IMR-90 (cell line): ENCODE data around the gene FGGY. TPM values are rescaled to one million over a fixed set of nuclear protein-coding genes. Genes with fewer than 3 reads are reported as not detected.

Experiments used
- ATAC-seq: fragments of 200-7000 bp; cut with Tn5 transposase; 2 replicates; pipeline ENCODE4 v1.9.1; 2020; ENCODE audit warnings: low read depth, mild to moderate bottlenecking, moderate library complexity
- BruUV-seq: library from RNA; stranded (reverse); fragments of 400-500 nt; replicated peaks from 2 replicates; lab custom pipeline; 2021; lab: Mats Ljungman, UMichigan
- CTCF ChIA-PET: fragments of 300-600 bp; formaldehyde crosslinking; extraction: SDS; loops from one replicate; lab custom pipeline; 2021; ENCODE audit warnings: antibody characterized with exemption; lab: Yijun Ruan, JAX
- POLR2A ChIA-PET: fragments of 300-600 bp; sonication (Branson Sonifier 250); formaldehyde crosslinking; loops from one replicate; lab custom pipeline; 2022; ENCODE audit warnings: antibody characterized with exemption; ENCODE audit not compliant: unreplicated experiment; lab: Charles Lee
- DNase-seq: peaks from one replicate; pipeline ENCODE4 v3.0.0; 2013
- H2AFZ ChIP-seq: replicated peaks from 2 replicates; pipeline ENCODE3; 2013; ENCODE audit warnings: low read length, mild to moderate bottlenecking; ENCODE audit not compliant: poor library complexity
- H2AK5ac ChIP-seq: 2 replicates; pipeline ENCODE4 v1.6.1; 2013; ENCODE audit warnings: low read depth, low read length, inconsistent platforms
- H2AK9ac ChIP-seq: replicated peaks from 2 replicates; pipeline ENCODE3; 2013; ENCODE audit warnings: mild to moderate bottlenecking, low read depth, low read length, moderate library complexity; ENCODE audit not compliant: poor library complexity
- H2BK120ac ChIP-seq: 2 replicates; pipeline ENCODE4 v1.6.1; 2013; ENCODE audit warnings: low read depth, low read length, inconsistent platforms
- H2BK15ac ChIP-seq: 3 replicates; pipeline ENCODE4 v1.6.1; 2013; ENCODE audit warnings: low read depth, low read length, inconsistent platforms
- H2BK20ac ChIP-seq: 2 replicates; pipeline ENCODE4 v1.6.1; 2013; ENCODE audit warnings: low read depth, mild to moderate bottlenecking, inconsistent platforms, low read length, moderate library complexity
- H2BK5ac ChIP-seq: 2 replicates; pipeline ENCODE4 v1.6.1; 2013; ENCODE audit warnings: mild to moderate bottlenecking, low read depth, low read length, inconsistent platforms; ENCODE audit not compliant: poor library complexity, severe bottlenecking
- H3K14ac ChIP-seq: replicated peaks from 2 replicates; pipeline ENCODE4 v1.6.1; 2013; ENCODE audit warnings: low read depth, low read length, inconsistent platforms
- H3K18ac ChIP-seq: 2 replicates; pipeline ENCODE4 v1.6.1; 2013; ENCODE audit warnings: low read depth, low read length, control low read depth
- H3K23ac ChIP-seq: 2 replicates; pipeline ENCODE4 v1.6.1; 2013; ENCODE audit warnings: low read depth, low read length, inconsistent platforms
- H3K27ac ChIP-seq: 2 replicates; pipeline ENCODE4 v1.5.1; 2013; ENCODE audit warnings: mild to moderate bottlenecking, control low read depth, low read length; ENCODE audit not compliant: insufficient read depth
- H3K27me3 ChIP-seq: 2 replicates; pipeline ENCODE4 v1.6.1; 2013; ENCODE audit warnings: low read length; ENCODE audit not compliant: control insufficient read depth, insufficient read depth
- H3K36me3 ChIP-seq: 2 replicates; pipeline ENCODE4 v1.6.1; 2013; ENCODE audit warnings: low read length, mixed read lengths; ENCODE audit not compliant: control insufficient read depth, insufficient read depth
- H3K4ac ChIP-seq: 2 replicates; pipeline ENCODE4 v1.6.1; 2013; ENCODE audit warnings: low read depth, low read length, inconsistent platforms
- H3K4me1 ChIP-seq: 2 replicates; pipeline ENCODE4 v1.6.1; 2013; ENCODE audit warnings: low read length, mixed read lengths; ENCODE audit not compliant: control insufficient read depth, insufficient read depth
- H3K4me2 ChIP-seq: 2 replicates; pipeline ENCODE4 v1.6.1; 2013; ENCODE audit warnings: low read depth, mild to moderate bottlenecking, control low read depth, low read length, moderate library complexity
- H3K4me3 ChIP-seq: 2 replicates; pipeline ENCODE4 v1.5.1; 2013; ENCODE audit warnings: low read depth, mild to moderate bottlenecking, control low read depth, low read length, moderate library complexity; ENCODE audit not compliant: insufficient read depth
- H3K56ac ChIP-seq: 2 replicates; pipeline ENCODE4 v1.6.1; 2013; ENCODE audit warnings: low read length, inconsistent platforms; ENCODE audit not compliant: insufficient read depth; ENCODE audit errors: extremely low read depth
- H3K79me1 ChIP-seq, 2 experiments: 2 replicates each; pipeline ENCODE4 v1.6.1; 2013; ENCODE audit warnings: low read length in 2 of 2, inconsistent platforms in 1 of 2, low read depth in 1 of 2
- H3K9ac ChIP-seq: 2 replicates; pipeline ENCODE4 v1.6.1; 2013; ENCODE audit warnings: low read depth, low read length, control low read depth
- H3K9me1 ChIP-seq: 2 replicates; pipeline ENCODE4 v1.6.1; 2013; ENCODE audit warnings: low read length, inconsistent platforms; ENCODE audit not compliant: insufficient read depth
- H3K9me3 ChIP-seq: 2 replicates; pipeline ENCODE4 v1.6.1; 2013; ENCODE audit warnings: low read length; ENCODE audit not compliant: control insufficient read depth, insufficient read depth
- H4K20me1 ChIP-seq: 2 replicates; pipeline ENCODE4 v1.6.1; 2013; ENCODE audit warnings: low read length, inconsistent platforms; ENCODE audit not compliant: insufficient read depth
- H4K5ac ChIP-seq: 2 replicates; pipeline ENCODE4 v1.6.1; 2013; ENCODE audit warnings: mild to moderate bottlenecking, low read depth, low read length, control low read depth
- H4K8ac ChIP-seq, 2 experiments: 2 replicates each; pipeline ENCODE4 v1.6.1; 2013; ENCODE audit warnings: low read depth in 2 of 2, low read length in 2 of 2, control low read depth in 1 of 2, inconsistent platforms in 1 of 2
- H4K91ac ChIP-seq: 2 replicates; pipeline ENCODE4 v1.6.1; 2013; ENCODE audit warnings: low read depth, low read length, inconsistent platforms; ENCODE audit not compliant: insufficient read depth
- BHLHE40 ChIP-seq: fragments of 150-350 bp; IDR thresholded peaks from 2 replicates; pipeline ENCODE4 v1.6.1; 2016; ENCODE audit warnings: mild to moderate bottlenecking, low read depth, low read length
- CEBPB ChIP-seq: IDR thresholded peaks from 2 replicates; pipeline ENCODE4 v1.6.1; 2012; ENCODE audit warnings: low read depth, low read length, improper control_type of control experiment
- FOS ChIP-seq: fragments of 150-350 bp; IDR thresholded peaks from 2 replicates; pipeline ENCODE4 v1.6.1; 2016; ENCODE audit warnings: low read depth, low read length
- NFE2L2 ChIP-seq: fragments of 150-350 bp; IDR thresholded peaks from 2 replicates; pipeline ENCODE4 v1.6.1; 2016; ENCODE audit warnings: low read depth, mild to moderate bottlenecking, low read length
- RAD21 ChIP-seq: IDR thresholded peaks from 2 replicates; pipeline ENCODE4 v1.6.1; 2012; ENCODE audit warnings: low read length, improper control_type of control experiment
- SMC3 ChIP-seq: fragments of 150-350 bp; IDR thresholded peaks from 2 replicates; pipeline ENCODE4 v1.6.1; 2016; ENCODE audit warnings: low read depth, mild to moderate bottlenecking, antibody characterized with exemption, low read length, moderate library complexity
- WGBS, 2 experiments: methylation state at CpG; one replicate each; pipeline versions ENCODE4 v1.1.5 to v1.1.7; 2013; ENCODE audit warnings: missing lambda C conversion rate in 2 of 2; ENCODE audit not compliant: insufficient read length in 1 of 2; ENCODE audit errors: extremely low coverage in 2 of 2; 5-methylcytosine and 5-hydroxymethylcytosine counted together
- dilution Hi-C: fragments of 300-500 bp; cut with HindIII; formaldehyde crosslinking; loops from one replicate; pipeline ENCODE4 v1.14.3; 2018; ENCODE audit warnings: low sequenced_read_pairs; ENCODE audit not compliant: unreplicated experiment
- in situ Hi-C: fragments of 300-500 bp; cut with MboI; formaldehyde crosslinking; loops from 3 replicates; pipeline ENCODE4 v1.14.3; 2019; ENCODE audit warnings: low sequenced_read_pairs, inconsistent platforms, mixed read lengths
- intact Hi-C: fragments of 100-400 bp; cut with micrococcal nuclease; formaldehyde crosslinking; loops from 2 replicates; pipeline ENCODE4 v1.10.0; 2022
- polyA plus RNA-seq, 3 experiments: library from polyadenylated mRNA; depleted of rRNA; stranded (reverse); fragments of >200 nt; gene quantifications; 2 replicates each; pipeline ENCODE4 v1.2.3, GENCODE V29; 2012; ENCODE audit warnings: low replicate concordance in 1 of 3
- total RNA-seq: library from RNA; depleted of rRNA; stranded (reverse); fragments of >200 nt; gene quantifications from 2 replicates; pipeline ENCODE4 v1.2.3, GENCODE V29; 2012

FGGY gene
- total and polyA plus RNA-seq, 2 of the 4 experiments (the other 2 are of a cell fraction), result 5.6 to 14.0 TPM

- Histone ChIP-seq H3K56ac (no peak overlapping the region), H3K27ac (no peak overlapping the region), H2AK9ac (no peak overlapping the region), H2BK120ac (0 out of 2 replicates have a peak overlapping the region, but pooled peaks have one; percentile 13), H2AK5ac (no peak overlapping the region), H4K5ac (no peak overlapping the region), H3K4me2 (no peak overlapping the region), H3K36me3 (no peaks in the 10 kb centered on the region), H3K4me3 (no peak overlapping the region), H2AFZ (no peak overlapping the region), H3K9me3 (no peaks in the 10 kb centered on the region), H3K14ac (no peak overlapping the region), H2BK15ac (no peak overlapping the region), H3K27me3 (no peaks in the 10 kb centered on the region), H3K23ac (no peak overlapping the region), H3K9ac (no peak overlapping the region), H3K9me1 (no peaks in the 10 kb centered on the region), H3K4me1 (no peaks in the 10 kb centered on the region), H2BK5ac (no peak overlapping the region), H3K18ac (no peak overlapping the region), H3K79me1 (no peaks in the 10 kb centered on the region), H4K8ac (no peak overlapping the region), H4K91ac (no peak overlapping the region), H2BK20ac (no peak overlapping the region), H3K4ac (no peak overlapping the region), H4K20me1 (no peaks in the 10 kb centered on the region)
- TF ChIP-seq FOS, result no peak
- no peak for TF ChIP-seq CEBPB
- TF ChIP-seq SMC3, result no peak
- peak; percentile 53; the same call in 1 of the 2 replicates for TF ChIP-seq NFE2L2
- no peak for TF ChIP-seq BHLHE40
- TF ChIP-seq RAD21, result no peak
- in situ Hi-C loops (no loop called here), intact Hi-C loops (no loop called here), dilution Hi-C loops (no loop called here)
- ChIA-PET POLR2A (no interaction called here), CTCF (no interaction called here)
- ATAC-seq, result peak; percentile 50; the same call in 1 of the 2 replicates
- WGBS, 2 experiments, result no CpG with 5 or more reads among the region's 1 CpG
- BruUV-seq, result no TSS peak
- peak; percentile 31 for DNase-seq
Observed at GRCh38 chr1:59526240-59526639, 229.3 kb downstream of the FGGY start.
